ENCODE results near the gene PPP1R17. TPM values are rescaled to one million over a fixed set of nuclear protein-coding genes. Genes with fewer than 3 reads are reported as not detected.
A peak's percentile ranks its signal among the peaks of the same experiment; 100 is the strongest.

Gene PPP1R17
- total RNA-seq, 4 donors from 2014 or later: not detected

DNA sequence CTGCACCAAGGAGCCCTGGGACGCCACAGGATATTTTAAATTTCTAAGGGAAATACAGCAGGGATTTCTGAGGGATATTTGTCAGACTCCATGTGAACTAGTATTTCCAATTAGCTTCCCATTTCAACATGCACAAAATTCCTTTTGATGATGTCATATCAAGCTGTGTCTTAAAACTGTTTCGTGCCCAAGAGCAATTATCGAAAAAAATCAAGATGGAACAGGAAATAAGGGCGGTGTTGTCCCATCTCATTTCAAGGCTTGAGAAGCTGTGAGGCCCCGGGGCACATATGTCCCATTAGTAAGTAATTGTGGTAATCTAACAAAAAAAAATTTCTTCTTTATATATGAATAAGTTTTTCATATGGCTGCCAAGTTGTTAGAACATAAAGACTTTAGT, 47.4 kb downstream of the PPP1R17 start:
- Histone ChIP-seq H3K27me3 (peaks cover 6% of the 10 kb centered on the region), H3K27ac (no peak overlapping the region), H3K9me3 (no peaks in the 10 kb centered on the region), H3K4me3 (no peak overlapping the region), H3K4me1 (peaks cover 4% of the 10 kb centered on the region), H3K36me3 (no peaks in the 10 kb centered on the region)
- TF ChIP-seq EP300 (IDR thresholded peaks at IDR 0.05): no peak
- TF ChIP-seq POLR2A (IDR thresholded peaks at IDR 0.05): no peak
- TF ChIP-seq, protein P1, sequence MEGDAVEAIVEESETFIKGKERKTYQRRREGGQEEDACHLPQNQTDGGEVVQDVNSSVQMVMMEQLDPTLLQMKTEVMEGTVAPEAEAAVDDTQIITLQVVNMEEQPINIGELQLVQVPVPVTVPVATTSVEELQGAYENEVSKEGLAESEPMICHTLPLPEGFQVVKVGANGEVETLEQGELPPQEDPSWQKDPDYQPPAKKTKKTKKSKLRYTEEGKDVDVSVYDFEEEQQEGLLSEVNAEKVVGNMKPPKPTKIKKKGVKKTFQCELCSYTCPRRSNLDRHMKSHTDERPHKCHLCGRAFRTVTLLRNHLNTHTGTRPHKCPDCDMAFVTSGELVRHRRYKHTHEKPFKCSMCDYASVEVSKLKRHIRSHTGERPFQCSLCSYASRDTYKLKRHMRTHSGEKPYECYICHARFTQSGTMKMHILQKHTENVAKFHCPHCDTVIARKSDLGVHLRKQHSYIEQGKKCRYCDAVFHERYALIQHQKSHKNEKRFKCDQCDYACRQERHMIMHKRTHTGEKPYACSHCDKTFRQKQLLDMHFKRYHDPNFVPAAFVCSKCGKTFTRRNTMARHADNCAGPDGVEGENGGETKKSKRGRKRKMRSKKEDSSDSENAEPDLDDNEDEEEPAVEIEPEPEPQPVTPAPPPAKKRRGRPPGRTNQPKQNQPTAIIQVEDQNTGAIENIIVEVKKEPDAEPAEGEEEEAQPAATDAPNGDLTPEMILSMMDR (IDR thresholded peaks at IDR 0.05): no peak
- TF ChIP-seq POLR2AphosphoS5 (IDR thresholded peaks at IDR 0.05): no peak
- no peak for DNase-seq (ENCODE audit: low spot score in 2 of 2)
- whole genome bisulfite sequencing: 28% methylated on average over 5 of the region's 5 CpGs

DNA sequence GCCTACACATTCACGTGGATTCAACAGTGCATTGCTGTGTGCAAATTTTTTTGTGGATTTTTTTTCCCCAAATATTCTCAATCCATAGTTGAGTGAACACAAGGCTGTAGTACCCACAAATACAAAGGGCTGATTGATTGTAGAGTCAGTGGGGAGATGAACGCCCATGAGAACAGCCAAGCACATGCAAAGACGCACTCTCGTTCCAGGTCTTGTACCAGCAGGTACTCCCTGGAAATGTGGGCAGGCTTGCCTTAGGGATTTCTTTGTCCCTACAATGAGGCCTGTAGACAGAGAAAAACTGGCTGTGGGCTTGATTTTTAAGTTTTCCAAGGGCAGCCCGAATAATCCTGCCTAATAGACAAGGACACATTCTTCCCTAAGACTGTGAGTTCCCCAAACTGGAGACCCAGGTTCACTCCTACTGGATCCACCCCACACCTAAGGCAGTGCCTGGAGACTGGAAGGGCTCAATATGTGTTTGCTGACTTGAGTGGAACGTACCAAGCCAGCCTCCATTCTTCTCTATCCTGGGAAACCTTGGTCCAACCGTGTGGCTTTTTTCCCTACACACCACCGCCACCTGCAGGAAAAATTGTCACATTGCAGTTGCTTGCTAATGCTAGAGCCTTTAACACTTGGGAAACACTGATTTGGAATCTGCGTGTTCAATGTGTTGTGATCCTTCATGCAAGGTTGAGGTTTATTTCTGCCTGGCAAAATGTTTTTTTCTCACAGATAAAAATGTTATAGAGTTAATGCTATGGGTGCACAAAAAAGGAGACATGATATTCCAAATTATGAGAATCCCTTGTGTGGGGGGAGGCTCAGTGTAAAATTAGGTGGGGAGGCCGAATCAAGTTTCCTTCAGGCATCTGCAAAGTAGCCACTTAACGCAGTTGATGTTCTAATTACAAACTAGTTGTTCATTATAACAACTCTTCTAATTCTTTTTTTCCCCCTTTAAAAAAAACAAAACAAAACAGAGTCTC, 49.3 kb downstream of the PPP1R17 start:
- no peak overlapping the region for H3K4me3 ChIP-seq
- no peaks in the 10 kb centered on the region for H3K36me3 ChIP-seq
- H3K4me1 ChIP-seq: peaks cover 4% of the 10 kb centered on the region
- no peaks in the 10 kb centered on the region for H3K9me3 ChIP-seq
- DNase-seq (ENCODE audit: low spot score in 2 of 2): no peak
- WGBS: 39% methylated on average over 11 of the region's 11 CpGs
- no peak overlapping the region for H3K27ac ChIP-seq
- H3K27me3 ChIP-seq: peaks cover 6% of the 10 kb centered on the region
- TF ChIP-seq, protein P1 (IDR thresholded peaks at IDR 0.05): peak; percentile 75 to 83
- TF ChIP-seq POLR2AphosphoS5 (IDR thresholded peaks at IDR 0.05): no peak
- no peak for TF ChIP-seq POLR2A (IDR thresholded peaks at IDR 0.05)
- TF ChIP-seq EP300 (IDR thresholded peaks at IDR 0.05): no peak

DNA sequence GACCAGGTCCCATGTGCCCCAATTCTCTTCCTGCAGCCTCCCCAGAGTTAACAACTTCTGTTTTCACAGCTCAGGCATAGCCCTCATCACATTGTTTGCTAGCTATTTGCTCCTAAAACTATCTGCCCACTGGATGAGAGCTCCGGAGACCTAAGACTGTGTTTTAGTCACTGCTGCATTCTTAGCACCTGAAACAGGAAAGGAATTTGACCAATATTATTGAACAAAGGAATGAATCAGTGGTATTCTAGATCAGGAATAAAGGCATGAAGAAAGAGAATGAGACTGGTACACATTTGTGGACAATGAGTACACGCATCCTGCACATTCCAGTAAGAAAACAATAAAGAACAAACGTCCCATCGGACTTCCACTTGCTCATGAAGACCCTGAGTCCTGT, 54.8 kb downstream of the PPP1R17 start:
- 70% methylated on average over 4 of the region's 4 CpGs for WGBS
- DNase-seq (ENCODE audit: low spot score in 2 of 2): no peak
- no peaks in the 10 kb centered on the region for H3K36me3 ChIP-seq
- no peak overlapping the region for H3K27ac ChIP-seq
- no peaks in the 10 kb centered on the region for H3K9me3 ChIP-seq
- no peak for TF ChIP-seq EP300 (IDR thresholded peaks at IDR 0.05)
- TF ChIP-seq POLR2AphosphoS5 (IDR thresholded peaks at IDR 0.05): no peak
- TF ChIP-seq, protein P1 (IDR thresholded peaks at IDR 0.05): no peak
- peaks cover 14% of the 10 kb centered on the region for H3K27me3 ChIP-seq
- H3K4me1 ChIP-seq: no peaks in the 10 kb centered on the region
- H3K4me3 ChIP-seq: no peak overlapping the region

DNA sequence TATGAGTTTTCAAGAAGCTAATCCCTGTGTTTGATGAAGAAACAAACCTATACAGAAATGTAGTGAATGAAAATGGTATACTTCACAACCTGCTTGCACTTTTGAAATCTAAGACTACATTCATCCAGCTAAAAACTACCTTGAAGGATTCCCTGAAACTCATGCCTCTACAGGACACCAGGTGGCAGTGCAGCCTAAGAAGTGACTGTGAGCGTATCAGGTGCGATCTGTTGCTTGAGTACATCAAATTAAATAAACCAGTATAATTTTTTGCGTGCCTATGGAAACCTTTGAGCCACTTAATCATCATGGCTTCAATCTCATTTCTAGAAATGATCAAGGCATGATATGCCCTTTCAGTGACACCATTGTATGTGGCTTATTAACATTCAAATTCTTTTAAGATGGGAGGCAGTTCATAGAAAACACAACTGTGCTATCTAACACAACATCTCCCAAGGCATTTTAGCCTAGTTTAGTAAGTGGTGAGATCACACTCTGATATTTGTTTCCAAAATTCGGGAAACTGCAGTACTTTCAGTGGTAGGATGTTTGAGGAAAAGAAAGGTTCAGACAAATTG, 57.4 kb downstream of the PPP1R17 start:
- H3K36me3 ChIP-seq: no peaks in the 10 kb centered on the region
- H3K27ac ChIP-seq: no peak overlapping the region
- no peaks in the 10 kb centered on the region for H3K9me3 ChIP-seq
- TF ChIP-seq, protein P1 (IDR thresholded peaks at IDR 0.05): peak; percentile 48 to 69
- TF ChIP-seq POLR2AphosphoS5 (IDR thresholded peaks at IDR 0.05): no peak
- H3K4me1 ChIP-seq: no peaks in the 10 kb centered on the region
- no peak for DNase-seq (ENCODE audit: low spot score in 2 of 2)
- H3K4me3 ChIP-seq: no peak overlapping the region
- 0% methylated on average over 4 of the region's 4 CpGs for WGBS
- H3K27me3 ChIP-seq: peaks cover 8% of the 10 kb centered on the region

DNA sequence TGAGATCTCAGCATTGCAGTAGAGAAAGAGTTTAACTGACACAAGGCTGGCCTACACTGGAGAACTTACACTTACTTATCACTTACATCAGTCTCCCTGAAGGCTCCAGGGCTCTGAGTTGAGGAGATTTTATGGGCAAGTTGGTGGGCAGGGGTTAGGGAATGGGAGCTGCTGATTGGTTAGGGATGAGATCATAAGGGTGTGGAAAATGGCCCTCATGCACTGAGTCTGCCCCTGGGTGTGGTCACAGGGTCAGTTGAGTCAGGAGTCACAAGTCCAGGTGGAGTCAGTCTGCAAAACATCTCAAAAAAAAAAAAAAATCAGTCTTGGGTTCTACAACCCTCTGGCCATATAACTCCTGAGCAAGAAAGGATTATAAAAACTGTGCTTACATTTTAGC, 60.5 kb downstream of the PPP1R17 start:
- no peak overlapping the region for H3K4me3 ChIP-seq
- no peaks in the 10 kb centered on the region for H3K9me3 ChIP-seq
- no peak for DNase-seq (ENCODE audit: low spot score in 2 of 2)
- H3K27me3 ChIP-seq: peaks cover 2% of the 10 kb centered on the region
- TF ChIP-seq POLR2A (IDR thresholded peaks at IDR 0.05) (no peak), EP300 (IDR thresholded peaks at IDR 0.05) (no peak), POLR2AphosphoS5 (IDR thresholded peaks at IDR 0.05) (no peak)
- TF ChIP-seq, protein P1 (IDR thresholded peaks at IDR 0.05): no peak
- H3K4me1 ChIP-seq: no peaks in the 10 kb centered on the region
- no peak overlapping the region for H3K27ac ChIP-seq
- H3K36me3 ChIP-seq: no peaks in the 10 kb centered on the region
